ENCODE results near the gene CTNND2. TPM values are rescaled to one million over a fixed set of nuclear protein-coding genes. Genes with fewer than 3 reads are reported as not detected.

The CTNND2 gene
- total RNA-seq, 1 donor from 2014 or later, result 6.9 TPM

- H3K4me3 ChIP-seq, result no peak overlapping the region
- no peaks in the 10 kb centered on the region for H3K36me3 ChIP-seq
- ATAC-seq (no peak), DNase-seq (no peak)
- H3K27ac ChIP-seq, result no peak overlapping the region
- no peaks in the 10 kb centered on the region for H3K9me3 ChIP-seq
- no peaks in the 10 kb centered on the region for H3K27me3 ChIP-seq
- no peak for TF ChIP-seq CTCF (IDR thresholded peaks at IDR 0.05)
- H3K4me1 ChIP-seq, result no peaks in the 10 kb centered on the region
- intact Hi-C loops (cut with DNase I), result no loop called here
These were observed 383.9 kb downstream of the CTNND2 start for GRCh38 chr5:11520241-11520930.

- Histone ChIP-seq H3K4me1 (no peaks in the 10 kb centered on the region), H3K27ac (no peak overlapping the region)
- no peak for DNase-seq
These were observed 385.0 kb downstream of the CTNND2 start for GRCh38 chr5:11519236-11519635.

GRCh38 chr5:11518676-11519075 is 385.6 kb downstream of the CTNND2 start:
- H3K4me1 ChIP-seq, result no peaks in the 10 kb centered on the region
- H3K4me3 ChIP-seq, result no peak overlapping the region
- no peaks in the 10 kb centered on the region for H3K9me3 ChIP-seq
- DNase-seq (no peak), ATAC-seq (no peak)
- no peaks in the 10 kb centered on the region for H3K27me3 ChIP-seq
- H3K36me3 ChIP-seq, result no peaks in the 10 kb centered on the region
- TF ChIP-seq CTCF (IDR thresholded peaks at IDR 0.05), result no peak
- H3K27ac ChIP-seq, result no peak overlapping the region
- intact Hi-C loops (cut with DNase I), result no loop called here

More at GRCh38 chr5:11519236-11519635, 385.0 kb downstream of the CTNND2 start:
- Histone ChIP-seq H3K27me3 (no peaks in the 10 kb centered on the region), H3K4me3 (no peak overlapping the region), H3K9me3 (no peaks in the 10 kb centered on the region), H3K36me3 (no peaks in the 10 kb centered on the region)
- no peak for TF ChIP-seq CTCF (IDR thresholded peaks at IDR 0.05)
- ATAC-seq, result no peak
- intact Hi-C loops (cut with DNase I), result no loop called here

DNA sequence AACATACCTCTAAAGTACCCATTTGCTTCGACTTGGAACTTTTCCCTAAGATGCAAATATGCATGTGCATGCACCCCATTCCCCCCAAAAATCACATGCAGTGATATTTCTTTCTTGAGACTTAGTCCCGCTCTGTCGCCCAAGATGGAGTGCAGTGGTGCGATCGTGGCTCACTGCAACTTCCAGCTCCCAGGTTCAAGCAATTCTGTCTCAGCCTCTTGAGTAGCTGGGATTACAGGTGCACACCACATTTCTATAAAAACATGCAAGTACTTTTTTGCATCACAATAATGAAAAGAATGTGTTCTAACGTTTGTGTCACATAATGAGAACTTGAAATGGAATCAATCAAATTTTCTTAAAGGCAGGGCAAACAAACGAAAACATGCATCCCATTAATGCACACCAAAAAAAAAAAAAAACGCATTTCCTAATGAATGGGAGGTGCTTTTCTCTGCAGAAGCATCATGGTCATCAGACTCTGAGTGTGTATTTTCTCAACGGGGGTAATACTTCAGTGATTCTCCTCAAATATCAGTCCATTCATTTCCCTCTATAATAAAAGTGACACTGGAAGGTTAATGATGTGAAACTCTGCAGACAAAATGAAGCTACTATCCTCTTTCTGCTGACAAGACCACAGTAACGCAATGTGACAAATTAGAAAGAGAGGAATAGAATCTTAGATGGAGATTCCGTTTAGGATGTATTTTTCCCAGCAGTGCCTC is 389.4 kb downstream of the CTNND2 start:
- no peak overlapping the region for H3K4me3 ChIP-seq
- DNase-seq (no peak), ATAC-seq (no peak)
- TF ChIP-seq CTCF (IDR thresholded peaks at IDR 0.05), result no peak
- intact Hi-C loops (cut with DNase I), result no loop called here
- H3K27ac ChIP-seq, result no peak overlapping the region
- H3K9me3 ChIP-seq, result no peaks in the 10 kb centered on the region
- H3K27me3 ChIP-seq, result no peaks in the 10 kb centered on the region
- no peaks in the 10 kb centered on the region for H3K36me3 ChIP-seq
- H3K4me1 ChIP-seq, result no peaks in the 10 kb centered on the region

DNA sequence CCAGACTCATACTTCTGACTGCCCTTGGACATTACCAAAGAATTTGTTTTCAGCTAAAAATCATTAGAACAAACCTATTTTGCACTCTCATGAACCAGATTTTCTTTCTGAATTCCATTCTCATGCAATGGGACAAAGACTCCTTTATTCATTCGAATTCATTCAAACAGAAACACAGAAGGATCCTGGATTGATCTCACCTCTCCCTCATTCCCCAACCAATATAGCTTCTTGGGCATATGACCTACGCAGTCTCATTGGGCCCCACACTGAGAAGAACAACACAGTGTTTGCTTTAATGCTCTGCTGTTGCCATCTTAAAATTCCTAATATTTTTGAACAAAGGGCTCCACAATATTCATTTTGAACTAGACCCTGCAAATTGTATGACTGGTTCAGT is 392.4 kb downstream of the CTNND2 start:
- H3K4me3 ChIP-seq, result no peak overlapping the region
- H3K4me1 ChIP-seq, result no peaks in the 10 kb centered on the region
- DNase-seq (no peak), ATAC-seq (no peak)
- no peaks in the 10 kb centered on the region for H3K9me3 ChIP-seq
- H3K36me3 ChIP-seq, result no peaks in the 10 kb centered on the region
- intact Hi-C loops (cut with DNase I), result no loop called here
- no peak for TF ChIP-seq CTCF (IDR thresholded peaks at IDR 0.05)
- no peaks in the 10 kb centered on the region for H3K27me3 ChIP-seq
- no peak overlapping the region for H3K27ac ChIP-seq
